GM12878 (cell line): ENCODE measurements around the gene CCNB1. TPM values are rescaled to one million over a fixed set of nuclear protein-coding genes. Genes with fewer than 3 reads are reported as not detected.
A peak's percentile ranks its signal among the peaks of the same experiment; 100 is the strongest.

Experiments used
- BACH1 ChIP-seq: fragments of 450-650 bp; IDR thresholded peaks from 2 replicates; pipeline ENCODE4 v1.6.1; 2017; ENCODE audit warnings: mild to moderate bottlenecking, borderline replicate concordance
- BCL11A ChIP-seq: IDR thresholded peaks from 2 replicates; pipeline ENCODE4 v1.6.1; 2011; ENCODE audit warnings: low read depth, low read length
- BMI1 ChIP-seq: fragments of 450-650 bp; IDR thresholded peaks from 2 replicates; pipeline ENCODE4 v1.6.1; 2016; ENCODE audit warnings: mild to moderate bottlenecking, moderate library complexity, borderline replicate concordance
- CBX3 ChIP-seq: fragments of 200-600 bp; sonication (generic); IDR thresholded peaks from 2 replicates; pipeline ENCODE4 v1.6.1; 2016; ENCODE audit warnings: low read depth, borderline replicate concordance
- FOXK2 ChIP-seq: fragments of 450-650 bp; IDR thresholded peaks from 2 replicates; pipeline ENCODE4 v1.6.1; 2017; ENCODE audit warnings: mild to moderate bottlenecking, moderate library complexity
- MYB ChIP-seq: fragments of 150-350 bp; IDR thresholded peaks from 2 replicates; pipeline ENCODE4 v1.6.1; 2014; ENCODE audit warnings: mild to moderate bottlenecking, low read depth, low read length, borderline replicate concordance
- MYC ChIP-seq: IDR thresholded peaks from 2 replicates; pipeline ENCODE4 v1.6.1; 2011; ENCODE audit warnings: mild to moderate bottlenecking, low read length, moderate library complexity, inconsistent platforms; ENCODE audit not compliant: insufficient read depth, insufficient replicate concordance, insufficient read length, severe bottlenecking
- NFYB ChIP-seq: IDR thresholded peaks from 2 replicates; pipeline ENCODE4 v1.6.1; 2011; ENCODE audit warnings: low read depth, mild to moderate bottlenecking, low read length, improper control_type of control experiment, moderate library complexity; ENCODE audit not compliant: insufficient read depth
- NR2C1 ChIP-seq: fragments of 450-650 bp; IDR thresholded peaks from 2 replicates; pipeline ENCODE4 v1.6.1; 2017; ENCODE audit warnings: antibody characterized with exemption, mild to moderate bottlenecking, moderate library complexity
- NR2C2 ChIP-seq: IDR thresholded peaks from 2 replicates; pipeline ENCODE4 v1.6.1; 2011; ENCODE audit warnings: borderline replicate concordance, low read depth; ENCODE audit not compliant: control insufficient read depth, insufficient read length
- POU2F2 ChIP-seq: IDR thresholded peaks from 3 replicates; pipeline ENCODE4 v1.6.1; 2011; ENCODE audit warnings: low read depth, mild to moderate bottlenecking, low read length, borderline replicate concordance
- SMARCA5 ChIP-seq: fragments of 450-650 bp; IDR thresholded peaks from 2 replicates; pipeline ENCODE4 v1.6.1; 2017; ENCODE audit warnings: mild to moderate bottlenecking
- SMC3 ChIP-seq: IDR thresholded peaks from 2 replicates; pipeline ENCODE4 v1.6.1; 2011; ENCODE audit warnings: low read length, improper control_type of control experiment, borderline replicate concordance
- SP1 ChIP-seq: IDR thresholded peaks from one replicate; pipeline ENCODE4 v1.6.1; 2011; ENCODE audit warnings: low read depth, low read length
- SREBF2 ChIP-seq: IDR thresholded peaks from 2 replicates; pipeline ENCODE4 v1.6.1; 2012; ENCODE audit warnings: mild to moderate bottlenecking, low read length
- STAT3 ChIP-seq: IDR thresholded peaks from 2 replicates; pipeline ENCODE4 v1.6.1; 2011; ENCODE audit warnings: low read depth, low read length, improper control_type of control experiment
- ZBTB4 ChIP-seq: fragments of 450-650 bp; formaldehyde crosslinking; IDR thresholded peaks from 2 replicates; pipeline ENCODE4 v1.4.0; 2022; ENCODE audit warnings: mild to moderate bottlenecking, moderate library complexity
- ZNF622 ChIP-seq: fragments of 450-650 bp; IDR thresholded peaks from 2 replicates; pipeline ENCODE4 v1.6.1; 2017; ENCODE audit warnings: mild to moderate bottlenecking, inconsistent platforms
- polyA plus RNA-seq, 11 experiments: library from polyadenylated mRNA; depleted of rRNA in 4 of 11; unstranded in 6 of 11; stranded (reverse) in 5 of 11; fragments of >200 nt; fragmentation: Nextera tagmentation in 4 of 11; fragmentation: Illumina TruSeq in 1 of 11; extraction: Ambion mirVana in 4 of 11; extraction: Trizol in 1 of 11; gene quantifications; 1 replicate in 1 of 11; 2 replicates in 10 of 11; pipeline versions ENCODE4 v1.2.1 to v1.2.3, GENCODE V29; 2011 to 2016; ENCODE audit warnings: inconsistent platforms in 2 of 11, missing spikeins in 2 of 11, low read depth in 1 of 11
- total RNA-seq, 4 experiments: library from RNA; depleted of rRNA in 3 of 4; stranded (reverse); fragments of >200 nt in 3 of 4; fragmentation: Illumina TruSeq in 1 of 4; extraction: Trizol in 1 of 4; gene quantifications; 2 replicates each; pipeline versions ENCODE4 v1.2.1 to v1.2.3, GENCODE V29; 2013 to 2021
- TF ChIP-seq, protein P1 (sequence below): fragments of 450-650 bp; IDR thresholded peaks from 2 replicates; pipeline ENCODE4 v1.6.1; 2016; ENCODE audit warnings: mild to moderate bottlenecking
- TF ChIP-seq, protein P2 (sequence below): fragments of 450-650 bp; IDR thresholded peaks from 2 replicates; pipeline ENCODE4 v1.6.1; 2018; ENCODE audit warnings: mild to moderate bottlenecking, low read depth, moderate library complexity; ENCODE audit not compliant: partially characterized antibody
- TF ChIP-seq, protein P3 (sequence below): IDR thresholded peaks from 2 replicates; pipeline ENCODE4 v1.6.1; 2012; ENCODE audit warnings: low read depth, low read length, improper control_type of control experiment
- TF ChIP-seq, protein P4 (sequence below): IDR thresholded peaks from 2 replicates; pipeline ENCODE4 v1.6.1; 2011; ENCODE audit warnings: low read depth, mild to moderate bottlenecking, low read length, moderate library complexity, borderline replicate concordance; ENCODE audit errors: extremely low read depth

CCNB1 gene
- total and polyA plus RNA-seq, 10 of the 15 experiments (the other 5 are each of a cell fraction or from before 2014, with no cell fraction given): 148 to 403 (median 210) TPM

GRCh38 chr5:69189162-69190086 lies 22.5 kb downstream of the CCNB1 start, which contains the start of gene CENPH (continued):
- TF ChIP-seq, protein P1, sequence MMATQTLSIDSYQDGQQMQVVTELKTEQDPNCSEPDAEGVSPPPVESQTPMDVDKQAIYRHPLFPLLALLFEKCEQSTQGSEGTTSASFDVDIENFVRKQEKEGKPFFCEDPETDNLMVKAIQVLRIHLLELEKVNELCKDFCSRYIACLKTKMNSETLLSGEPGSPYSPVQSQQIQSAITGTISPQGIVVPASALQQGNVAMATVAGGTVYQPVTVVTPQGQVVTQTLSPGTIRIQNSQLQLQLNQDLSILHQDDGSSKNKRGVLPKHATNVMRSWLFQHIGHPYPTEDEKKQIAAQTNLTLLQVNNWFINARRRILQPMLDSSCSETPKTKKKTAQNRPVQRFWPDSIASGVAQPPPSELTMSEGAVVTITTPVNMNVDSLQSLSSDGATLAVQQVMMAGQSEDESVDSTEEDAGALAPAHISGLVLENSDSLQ: no peak
- TF ChIP-seq ZBTB4 (CRISPR knock-in tag) (no peak), MYC (no peak), BCL11A (no peak), BMI1 (peak; percentile 96), FOXK2 (no peak; the same call in 1 of the 2 replicates), NR2C2 (no peak), POU2F2 (peak; percentile 33; the same call in 1 of the 3 replicates), NFYB (no peak), SMC3 (peak; percentile 2; the same call in 1 of the 2 replicates), CBX3 (no peak), MYB (no peak), SP1 (peak; percentile 23), SMARCA5 (no peak; the same call in 1 of the 2 replicates), NR2C1 (peak; percentile 70), BACH1 (0 out of 2 replicates have a peak, but pooled peaks have one; percentile 37), SREBF2 (no peak), STAT3 (no peak), ZNF622 (no peak)
- TF ChIP-seq, protein P2, sequence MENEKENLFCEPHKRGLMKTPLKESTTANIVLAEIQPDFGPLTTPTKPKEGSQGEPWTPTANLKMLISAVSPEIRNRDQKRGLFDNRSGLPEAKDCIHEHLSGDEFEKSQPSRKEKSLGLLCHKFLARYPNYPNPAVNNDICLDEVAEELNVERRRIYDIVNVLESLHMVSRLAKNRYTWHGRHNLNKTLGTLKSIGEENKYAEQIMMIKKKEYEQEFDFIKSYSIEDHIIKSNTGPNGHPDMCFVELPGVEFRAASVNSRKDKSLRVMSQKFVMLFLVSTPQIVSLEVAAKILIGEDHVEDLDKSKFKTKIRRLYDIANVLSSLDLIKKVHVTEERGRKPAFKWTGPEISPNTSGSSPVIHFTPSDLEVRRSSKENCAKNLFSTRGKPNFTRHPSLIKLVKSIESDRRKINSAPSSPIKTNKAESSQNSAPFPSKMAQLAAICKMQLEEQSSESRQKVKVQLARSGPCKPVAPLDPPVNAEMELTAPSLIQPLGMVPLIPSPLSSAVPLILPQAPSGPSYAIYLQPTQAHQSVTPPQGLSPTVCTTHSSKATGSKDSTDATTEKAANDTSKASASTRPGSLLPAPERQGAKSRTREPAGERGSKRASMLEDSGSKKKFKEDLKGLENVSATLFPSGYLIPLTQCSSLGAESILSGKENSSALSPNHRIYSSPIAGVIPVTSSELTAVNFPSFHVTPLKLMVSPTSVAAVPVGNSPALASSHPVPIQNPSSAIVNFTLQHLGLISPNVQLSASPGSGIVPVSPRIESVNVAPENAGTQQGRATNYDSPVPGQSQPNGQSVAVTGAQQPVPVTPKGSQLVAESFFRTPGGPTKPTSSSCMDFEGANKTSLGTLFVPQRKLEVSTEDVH: peak; percentile 97
- TF ChIP-seq, protein P3, sequence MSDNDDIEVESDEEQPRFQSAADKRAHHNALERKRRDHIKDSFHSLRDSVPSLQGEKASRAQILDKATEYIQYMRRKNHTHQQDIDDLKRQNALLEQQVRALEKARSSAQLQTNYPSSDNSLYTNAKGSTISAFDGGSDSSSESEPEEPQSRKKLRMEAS: peak; percentile 32; the same call in 1 of the 2 replicates
- TF ChIP-seq, protein P4, sequence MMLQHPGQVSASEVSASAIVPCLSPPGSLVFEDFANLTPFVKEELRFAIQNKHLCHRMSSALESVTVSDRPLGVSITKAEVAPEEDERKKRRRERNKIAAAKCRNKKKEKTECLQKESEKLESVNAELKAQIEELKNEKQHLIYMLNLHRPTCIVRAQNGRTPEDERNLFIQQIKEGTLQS: no peak
